DND-41 (cell line): ENCODE data around the gene PSMA8.

Experiments
- CTCF ChIP-seq: IDR thresholded peaks from 2 replicates; pipeline ENCODE4 v1.5.1; 2012; ENCODE audit warnings: borderline replicate concordance, low read length, moderate library complexity, mild to moderate bottlenecking; ENCODE audit not compliant: poor library complexity, severe bottlenecking; ENCODE audit errors: extremely low read depth
- EZH2 ChIP-seq: IDR thresholded peaks from 3 replicates; pipeline ENCODE4 v1.6.1; 2012; ENCODE audit warnings: borderline replicate concordance, low read depth, mild to moderate bottlenecking, moderate library complexity, low read length, inconsistent platforms; ENCODE audit not compliant: severe bottlenecking

DNA sequence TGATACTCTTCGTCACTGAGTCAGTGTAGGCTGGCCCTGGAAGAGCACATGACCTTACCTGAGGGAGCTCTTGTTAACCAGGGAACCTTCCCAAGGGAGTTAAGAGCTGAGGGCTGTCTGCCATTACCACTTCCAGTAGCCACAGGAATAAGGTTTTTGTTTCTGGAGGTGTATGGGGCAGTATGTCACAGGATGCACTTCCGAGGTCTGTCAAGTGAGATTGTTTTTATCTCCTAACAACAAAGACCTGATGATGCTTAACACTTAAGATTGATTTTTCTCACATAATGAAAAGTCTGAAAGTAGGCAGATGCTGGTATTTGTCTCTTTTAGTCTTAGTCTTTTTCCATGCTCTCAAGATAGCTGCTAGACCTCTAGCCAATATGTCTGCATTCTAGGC lies 41.8 kb downstream of the PSMA8 start:
- no peak for TF ChIP-seq EZH2
- TF ChIP-seq CTCF = no peak
